Measurements from ENCODE around the gene PRKAR1B.

DNA sequence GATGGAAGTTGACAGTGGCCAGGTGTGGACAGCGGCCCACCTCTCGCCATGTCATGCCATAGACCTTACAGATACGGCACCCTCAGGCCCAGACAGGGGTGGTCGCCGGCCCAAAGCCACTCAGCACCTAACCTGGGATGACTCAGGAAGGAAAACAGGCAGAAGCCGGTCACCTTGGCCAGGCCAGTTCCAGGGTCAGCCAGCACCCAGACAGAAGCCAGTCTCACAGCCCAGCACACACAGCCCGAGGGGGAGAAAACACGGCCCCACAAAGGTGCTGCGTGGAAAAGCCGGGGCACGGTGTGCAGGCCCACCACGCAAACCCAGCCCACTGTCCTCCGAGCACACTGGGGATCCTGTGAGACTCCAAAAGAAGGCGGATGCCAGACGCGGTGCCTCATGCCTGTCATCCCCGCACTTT is 95.8 kb downstream of the PRKAR1B start:
- TF ChIP-seq POLR2AphosphoS5 (IDR thresholded peaks at IDR 0.05) (no peak), EP300 (IDR thresholded peaks at IDR 0.05) (no peak)
- TF ChIP-seq, protein P1, sequence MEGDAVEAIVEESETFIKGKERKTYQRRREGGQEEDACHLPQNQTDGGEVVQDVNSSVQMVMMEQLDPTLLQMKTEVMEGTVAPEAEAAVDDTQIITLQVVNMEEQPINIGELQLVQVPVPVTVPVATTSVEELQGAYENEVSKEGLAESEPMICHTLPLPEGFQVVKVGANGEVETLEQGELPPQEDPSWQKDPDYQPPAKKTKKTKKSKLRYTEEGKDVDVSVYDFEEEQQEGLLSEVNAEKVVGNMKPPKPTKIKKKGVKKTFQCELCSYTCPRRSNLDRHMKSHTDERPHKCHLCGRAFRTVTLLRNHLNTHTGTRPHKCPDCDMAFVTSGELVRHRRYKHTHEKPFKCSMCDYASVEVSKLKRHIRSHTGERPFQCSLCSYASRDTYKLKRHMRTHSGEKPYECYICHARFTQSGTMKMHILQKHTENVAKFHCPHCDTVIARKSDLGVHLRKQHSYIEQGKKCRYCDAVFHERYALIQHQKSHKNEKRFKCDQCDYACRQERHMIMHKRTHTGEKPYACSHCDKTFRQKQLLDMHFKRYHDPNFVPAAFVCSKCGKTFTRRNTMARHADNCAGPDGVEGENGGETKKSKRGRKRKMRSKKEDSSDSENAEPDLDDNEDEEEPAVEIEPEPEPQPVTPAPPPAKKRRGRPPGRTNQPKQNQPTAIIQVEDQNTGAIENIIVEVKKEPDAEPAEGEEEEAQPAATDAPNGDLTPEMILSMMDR (IDR thresholded peaks at IDR 0.05), result no peak
